H9 (cell line): ENCODE data around the gene MAL. TPM values are rescaled to one million over a fixed set of nuclear protein-coding genes. Genes with fewer than 3 reads are reported as not detected.

Experiments used
- DNase-seq: peaks from one replicate; pipeline ENCODE4 v3.0.0-alpha.2; 2017
- H2AFZ ChIP-seq: one replicate; pipeline ENCODE4 v1.6.1; 2013; ENCODE audit warnings: mild to moderate bottlenecking, low read length, control low read depth, moderate library complexity
- H2AK5ac ChIP-seq: 2 replicates; pipeline ENCODE4 v1.6.1; 2013; ENCODE audit warnings: low read length, control low read depth, mixed read lengths; ENCODE audit not compliant: insufficient read length
- H2BK120ac ChIP-seq: one replicate; pipeline ENCODE4 v1.6.1; 2013; ENCODE audit warnings: low read depth, mild to moderate bottlenecking, low read length, control low read depth, inconsistent platforms; ENCODE audit not compliant: poor library complexity, severe bottlenecking
- H2BK12ac ChIP-seq: 2 replicates; pipeline ENCODE4 v1.6.1; 2013; ENCODE audit warnings: low read length, control low read depth, mixed read lengths, low read depth; ENCODE audit not compliant: insufficient read length
- H2BK15ac ChIP-seq: 2 replicates; pipeline ENCODE4 v1.6.1; 2013; ENCODE audit warnings: low read depth, low read length, control low read depth
- H2BK20ac ChIP-seq: one replicate; pipeline ENCODE4 v1.6.1; 2013; ENCODE audit warnings: low read depth, mild to moderate bottlenecking, low read length, control low read depth, inconsistent platforms; ENCODE audit not compliant: poor library complexity, severe bottlenecking
- H2BK5ac ChIP-seq: 2 replicates; pipeline ENCODE4 v1.6.1; 2013; ENCODE audit warnings: low read length, control low read depth, mixed read lengths; ENCODE audit not compliant: insufficient read length
- H3K14ac ChIP-seq: 2 replicates; pipeline ENCODE4 v1.6.1; 2013; ENCODE audit warnings: low read length, control low read depth; ENCODE audit not compliant: insufficient read depth
- H3K18ac ChIP-seq: 2 replicates; pipeline ENCODE4 v1.6.1; 2013; ENCODE audit warnings: low read depth, mild to moderate bottlenecking, mixed read lengths, low read length, control low read depth; ENCODE audit not compliant: insufficient read length
- H3K23ac ChIP-seq: 2 replicates; pipeline ENCODE4 v1.6.1; 2013; ENCODE audit warnings: low read length, control low read depth, mixed read lengths, low read depth; ENCODE audit not compliant: insufficient read length
- H3K23me2 ChIP-seq: 2 replicates; pipeline ENCODE4 v1.6.1; 2013; ENCODE audit warnings: low read depth, mild to moderate bottlenecking, mixed read lengths, low read length, control low read depth; ENCODE audit not compliant: insufficient read length, poor library complexity, severe bottlenecking
- H3K27ac ChIP-seq: 2 replicates; pipeline ENCODE4 v1.5.1; 2013; ENCODE audit warnings: low read length, control low read depth, mixed read lengths, low read depth; ENCODE audit not compliant: insufficient read length
- H3K27me3 ChIP-seq: 2 replicates; pipeline ENCODE4 v1.6.1; 2013; ENCODE audit warnings: low read length, control low read depth, inconsistent platforms; ENCODE audit not compliant: insufficient read depth
- H3K4ac ChIP-seq: 2 replicates; pipeline ENCODE4 v1.6.1; 2013; ENCODE audit warnings: low read depth, mild to moderate bottlenecking, control low read depth, inconsistent platforms, low read length, moderate library complexity
- H3K4me1 ChIP-seq: 2 replicates; pipeline ENCODE4 v1.6.1; 2013; ENCODE audit warnings: low read length, control low read depth, inconsistent platforms; ENCODE audit not compliant: insufficient read depth
- H3K4me2 ChIP-seq: 2 replicates; pipeline ENCODE4 v1.6.1; 2013; ENCODE audit warnings: low read length, control low read depth, mixed read lengths; ENCODE audit not compliant: insufficient read length, insufficient read depth
- H3K56ac ChIP-seq: 2 replicates; pipeline ENCODE4 v1.6.1; 2013; ENCODE audit warnings: low read depth, mild to moderate bottlenecking, mixed read lengths, low read length, control low read depth; ENCODE audit not compliant: insufficient read length
- H3K79me1 ChIP-seq: 2 replicates; pipeline ENCODE4 v1.6.1; 2013; ENCODE audit warnings: low read depth, mild to moderate bottlenecking, moderate library complexity, low read length, control low read depth, inconsistent platforms; ENCODE audit not compliant: insufficient read depth, poor library complexity, severe bottlenecking
- H3K79me2 ChIP-seq: 2 replicates; pipeline ENCODE4 v1.6.1; 2013; ENCODE audit warnings: low read length, control low read depth, inconsistent platforms; ENCODE audit not compliant: insufficient read depth
- H3K9ac ChIP-seq: 2 replicates; pipeline ENCODE4 v1.6.1; 2013; ENCODE audit warnings: low read length, control low read depth, mixed read lengths; ENCODE audit not compliant: insufficient read length; ENCODE audit errors: extremely low read depth
- H3K9me3 ChIP-seq: one replicate; pipeline ENCODE4 v1.6.1; 2013; ENCODE audit warnings: low read depth, low read length, inconsistent platforms; ENCODE audit not compliant: control insufficient read depth
- H3T11ph ChIP-seq: one replicate; pipeline ENCODE4 v1.6.1; 2013; ENCODE audit warnings: mild to moderate bottlenecking, low read length, control low read depth, inconsistent platforms
- H4K20me1 ChIP-seq: one replicate; pipeline ENCODE4 v1.6.1; 2013; ENCODE audit not compliant: control insufficient read depth, insufficient read length, insufficient read depth
- H4K5ac ChIP-seq: 2 replicates; pipeline ENCODE4 v1.6.1; 2013; ENCODE audit warnings: low read depth, mild to moderate bottlenecking, mixed read lengths, low read length, control low read depth; ENCODE audit not compliant: insufficient read length
- H4K8ac ChIP-seq: replicated peaks from 2 replicates; pipeline ENCODE4 v1.6.1; 2013; ENCODE audit warnings: low read length, control low read depth, mixed read lengths, low read depth; ENCODE audit not compliant: insufficient read length
- H4K91ac ChIP-seq: 2 replicates; pipeline ENCODE4 v1.6.1; 2013; ENCODE audit warnings: low read depth, mild to moderate bottlenecking, moderate library complexity, mixed read lengths, low read length, control low read depth; ENCODE audit not compliant: insufficient read length
- H3K27ac Mint-ChIP-seq, 3 experiments: 2 replicates in 2 of 3; 3 replicates in 1 of 3; pipeline ENCODE4 v1.8.0; 2020 to 2021; ENCODE audit warnings: mixed read lengths in 3 of 3, mild to moderate bottlenecking in 1 of 3, moderate library complexity in 1 of 3
- H3K27me3 Mint-ChIP-seq: 2 replicates; pipeline ENCODE4 v1.8.0; 2021; ENCODE audit warnings: low read depth, mild to moderate bottlenecking, moderate library complexity, mixed read lengths
- H3K36me3 Mint-ChIP-seq, 3 experiments: 2 replicates in 2 of 3; 3 replicates in 1 of 3; pipeline ENCODE4 v1.8.0; 2020 to 2021; ENCODE audit warnings: low read depth in 3 of 3, mixed read lengths in 3 of 3; ENCODE audit not compliant: insufficient read depth in 1 of 3
- H3K4me1 Mint-ChIP-seq, 2 experiments: 2 replicates each; pipeline ENCODE4 v1.8.0; 2020; ENCODE audit warnings: mixed read lengths in 2 of 2
- H3K4me3 Mint-ChIP-seq, 2 experiments: 2 replicates in 1 of 2; 3 replicates in 1 of 2; pipeline ENCODE4 v1.8.0; 2020 to 2021; ENCODE audit warnings: mild to moderate bottlenecking in 2 of 2, mixed read lengths in 2 of 2, moderate library complexity in 1 of 2
- H3K9me3 Mint-ChIP-seq, 2 experiments: 2 replicates in 1 of 2; 3 replicates in 1 of 2; pipeline ENCODE4 v1.8.0; 2020; ENCODE audit warnings: mild to moderate bottlenecking in 2 of 2, mixed read lengths in 2 of 2, moderate library complexity in 1 of 2
- WGBS: extraction: QIAGEN DNeasy Blood & Tissue Kit; methylation state at CpG from one replicate; pipeline ENCODE4 v1.1.7; 2013; ENCODE audit warnings: missing lambda C conversion rate, low lambda C conversion rate, mixed read lengths; ENCODE audit not compliant: insufficient read length; ENCODE audit errors: extremely low coverage; 5-methylcytosine and 5-hydroxymethylcytosine counted together
- total RNA-seq: library from RNA; stranded (reverse); gene quantifications from 2 replicates; pipeline ENCODE4 v1.2.1, GENCODE V29; 2021
- TF ChIP-seq, protein P1 (sequence below): fragments of 200-600 bp; sonication (generic); conservative IDR thresholded peaks from 3 replicates; pipeline ENCODE4 v1.8.0; 2021; ENCODE audit warnings: antibody characterized with exemption, mild to moderate bottlenecking

Gene MAL
- total RNA-seq, 1 experiment from 2014 or later, result not detected

DNA sequence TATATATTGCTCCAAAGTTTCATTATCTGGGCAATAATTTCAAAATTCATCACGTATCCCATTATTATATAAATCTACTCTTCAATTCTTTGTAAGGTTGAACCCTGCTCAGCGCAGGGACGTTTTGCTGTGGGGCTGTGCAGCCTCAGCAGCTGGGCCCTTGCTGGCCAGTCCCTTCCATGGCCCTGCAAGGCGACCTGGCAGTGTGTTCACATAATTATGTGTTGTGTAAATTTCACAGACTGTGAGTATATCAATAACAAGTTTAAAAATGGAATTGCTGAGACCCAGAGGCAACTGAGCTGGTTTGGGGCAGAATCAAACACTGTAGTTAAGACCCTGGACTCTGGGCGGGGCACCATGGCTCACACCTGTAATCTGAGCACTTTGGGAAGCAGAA is 16.1 kb upstream of the MAL start:
- no peak overlapping the region for H2BK20ac ChIP-seq
- no peaks in the 10 kb centered on the region; a peak in 1 of 7 replicates for H3K36me3 Mint-ChIP-seq
- no peak for DNase-seq
- no peak overlapping the region for H3K4ac ChIP-seq
- no peak overlapping the region for H2BK5ac ChIP-seq
- H3K4me1 Mint-ChIP-seq, result peaks cover 18 to 33% of the 10 kb centered on the region in 2 experiments
- no peaks in the 10 kb centered on the region for H4K20me1 ChIP-seq
- no peak overlapping the region for H2AK5ac ChIP-seq
- no peak overlapping the region for H4K8ac ChIP-seq
- no peak overlapping the region for H3K23ac ChIP-seq
- no peak overlapping the region for H3T11ph ChIP-seq
- H2BK15ac ChIP-seq, result no peak overlapping the region
- H2BK120ac ChIP-seq, result no peak overlapping the region
- no peaks in the 10 kb centered on the region for H3K27me3 ChIP-seq
- H3K27ac Mint-ChIP-seq, result peak overlapping the region in 1 of 3 experiments; percentile 59; a peak in 1 of 7 replicates
- no peak overlapping the region for H2BK12ac ChIP-seq
- no peak overlapping the region for H3K56ac ChIP-seq
- H3K23me2 ChIP-seq, result no peaks in the 10 kb centered on the region
- no peak overlapping the region for H3K4me2 ChIP-seq
- no CpG with 5 or more reads among the region's 5 CpGs for WGBS
- no peak overlapping the region for H3K14ac ChIP-seq
- no peaks in the 10 kb centered on the region for H3K79me1 ChIP-seq
- H3K27me3 Mint-ChIP-seq, result peaks cover 13% of the 10 kb centered on the region
- no peak overlapping the region for H3K27ac ChIP-seq
- H3K9ac ChIP-seq, result no peak overlapping the region
- no peak overlapping the region for H4K5ac ChIP-seq
- TF ChIP-seq, protein P1, sequence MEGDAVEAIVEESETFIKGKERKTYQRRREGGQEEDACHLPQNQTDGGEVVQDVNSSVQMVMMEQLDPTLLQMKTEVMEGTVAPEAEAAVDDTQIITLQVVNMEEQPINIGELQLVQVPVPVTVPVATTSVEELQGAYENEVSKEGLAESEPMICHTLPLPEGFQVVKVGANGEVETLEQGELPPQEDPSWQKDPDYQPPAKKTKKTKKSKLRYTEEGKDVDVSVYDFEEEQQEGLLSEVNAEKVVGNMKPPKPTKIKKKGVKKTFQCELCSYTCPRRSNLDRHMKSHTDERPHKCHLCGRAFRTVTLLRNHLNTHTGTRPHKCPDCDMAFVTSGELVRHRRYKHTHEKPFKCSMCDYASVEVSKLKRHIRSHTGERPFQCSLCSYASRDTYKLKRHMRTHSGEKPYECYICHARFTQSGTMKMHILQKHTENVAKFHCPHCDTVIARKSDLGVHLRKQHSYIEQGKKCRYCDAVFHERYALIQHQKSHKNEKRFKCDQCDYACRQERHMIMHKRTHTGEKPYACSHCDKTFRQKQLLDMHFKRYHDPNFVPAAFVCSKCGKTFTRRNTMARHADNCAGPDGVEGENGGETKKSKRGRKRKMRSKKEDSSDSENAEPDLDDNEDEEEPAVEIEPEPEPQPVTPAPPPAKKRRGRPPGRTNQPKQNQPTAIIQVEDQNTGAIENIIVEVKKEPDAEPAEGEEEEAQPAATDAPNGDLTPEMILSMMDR, result no peak
- H3K4me3 Mint-ChIP-seq, result no peak overlapping the region
- no peak overlapping the region for H3K18ac ChIP-seq
- no peaks in the 10 kb centered on the region for H3K9me3 Mint-ChIP-seq
- H3K4me1 ChIP-seq, result no peaks in the 10 kb centered on the region
- H2AFZ ChIP-seq, result no peak overlapping the region
- no peak overlapping the region for H4K91ac ChIP-seq
- no peaks in the 10 kb centered on the region for H3K79me2 ChIP-seq
- no peaks in the 10 kb centered on the region for H3K9me3 ChIP-seq
